GM21447 (cell line): ENCODE measurements around the gene PLA2G4D.

ENCODE experiments used
- ATAC-seq: cut with Tn5 transposase; IDR thresholded peaks from one replicate; pipeline ENCODE4 v1.9.1; 2021; ENCODE audit not compliant: unreplicated experiment

PLA2G4D gene, protein sequence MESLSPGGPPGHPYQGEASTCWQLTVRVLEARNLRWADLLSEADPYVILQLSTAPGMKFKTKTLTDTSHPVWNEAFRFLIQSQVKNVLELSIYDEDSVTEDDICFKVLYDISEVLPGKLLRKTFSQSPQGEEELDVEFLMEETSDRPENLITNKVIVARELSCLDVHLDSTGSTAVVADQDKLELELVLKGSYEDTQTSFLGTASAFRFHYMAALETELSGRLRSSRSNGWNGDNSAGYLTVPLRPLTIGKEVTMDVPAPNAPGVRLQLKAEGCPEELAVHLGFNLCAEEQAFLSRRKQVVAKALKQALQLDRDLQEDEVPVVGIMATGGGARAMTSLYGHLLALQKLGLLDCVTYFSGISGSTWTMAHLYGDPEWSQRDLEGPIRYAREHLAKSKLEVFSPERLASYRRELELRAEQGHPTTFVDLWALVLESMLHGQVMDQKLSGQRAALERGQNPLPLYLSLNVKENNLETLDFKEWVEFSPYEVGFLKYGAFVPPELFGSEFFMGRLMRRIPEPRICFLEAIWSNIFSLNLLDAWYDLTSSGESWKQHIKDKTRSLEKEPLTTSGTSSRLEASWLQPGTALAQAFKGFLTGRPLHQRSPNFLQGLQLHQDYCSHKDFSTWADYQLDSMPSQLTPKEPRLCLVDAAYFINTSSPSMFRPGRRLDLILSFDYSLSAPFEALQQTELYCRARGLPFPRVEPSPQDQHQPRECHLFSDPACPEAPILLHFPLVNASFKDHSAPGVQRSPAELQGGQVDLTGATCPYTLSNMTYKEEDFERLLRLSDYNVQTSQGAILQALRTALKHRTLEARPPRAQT

GRCh38 chr15:42094512-42094963, at the start of gene PLA2G4D:
TSS of gene PLA2G4D (minus strand) at chr15:42094562. CDS start at chr15:42094459, 103 bp downstream.
- no peak for ATAC-seq

- no peak for ATAC-seq
Observed at GRCh38 chr15:42143356-42143755, 49.0 kb upstream of the PLA2G4D start.

- no peak for ATAC-seq
Observed at GRCh38 chr15:42141795-42142667, 47.7 kb upstream of the PLA2G4D start.

DNA sequence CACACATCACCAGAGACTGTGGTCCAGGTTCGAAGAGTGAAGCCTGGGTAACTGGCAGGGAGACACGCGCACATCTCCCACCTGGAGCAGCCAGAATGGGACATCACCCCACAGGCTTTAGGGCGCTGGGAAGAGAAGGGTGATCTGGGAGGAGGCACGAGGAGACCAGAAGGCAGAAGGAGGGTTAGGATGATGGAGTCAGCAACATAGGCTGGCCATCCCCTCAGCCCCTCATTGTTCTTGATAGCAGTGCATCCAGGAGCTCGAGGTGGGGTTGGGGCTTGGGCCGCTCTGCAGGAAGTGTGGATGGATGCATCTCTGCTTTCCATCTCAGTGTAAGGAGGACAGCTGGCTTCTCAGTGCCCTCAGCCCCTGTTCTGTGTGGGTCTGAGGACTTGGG, 46.9 kb upstream of the PLA2G4D start:
- no peak for ATAC-seq

DNA sequence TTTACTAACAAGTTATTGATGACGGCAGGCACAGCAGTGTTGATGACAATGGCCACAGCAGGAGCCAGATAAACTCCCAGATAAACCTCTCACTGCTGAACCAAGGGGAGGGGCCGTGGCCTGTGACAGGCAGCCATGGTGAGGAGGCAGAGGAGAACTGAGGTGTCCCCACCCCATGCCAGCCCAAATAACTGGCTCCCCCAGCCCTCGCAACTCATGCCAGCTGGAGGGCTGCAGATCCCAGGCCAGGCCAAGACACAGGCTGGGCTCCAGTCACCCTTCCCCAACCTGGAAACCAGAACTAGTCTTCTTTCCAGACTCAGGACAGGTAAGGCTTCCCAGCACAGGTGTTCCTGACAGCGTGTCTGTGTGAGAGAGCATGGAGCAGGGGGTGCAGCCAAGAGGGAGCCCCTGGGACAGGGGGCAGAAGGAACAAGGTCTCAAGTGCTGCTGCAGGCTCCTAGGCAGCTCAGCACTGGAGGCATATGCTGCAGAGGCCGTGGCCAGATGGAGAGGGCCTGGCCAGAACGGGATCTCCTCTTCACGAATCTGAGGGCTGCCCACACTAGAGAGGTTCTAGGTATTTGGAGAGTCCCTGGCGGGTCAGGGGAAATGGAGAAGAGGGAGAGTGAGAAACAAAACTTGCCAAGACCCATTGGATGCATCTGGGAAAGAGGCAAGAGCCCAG, 46.2 kb upstream of the PLA2G4D start:
- no peak for ATAC-seq

DNA sequence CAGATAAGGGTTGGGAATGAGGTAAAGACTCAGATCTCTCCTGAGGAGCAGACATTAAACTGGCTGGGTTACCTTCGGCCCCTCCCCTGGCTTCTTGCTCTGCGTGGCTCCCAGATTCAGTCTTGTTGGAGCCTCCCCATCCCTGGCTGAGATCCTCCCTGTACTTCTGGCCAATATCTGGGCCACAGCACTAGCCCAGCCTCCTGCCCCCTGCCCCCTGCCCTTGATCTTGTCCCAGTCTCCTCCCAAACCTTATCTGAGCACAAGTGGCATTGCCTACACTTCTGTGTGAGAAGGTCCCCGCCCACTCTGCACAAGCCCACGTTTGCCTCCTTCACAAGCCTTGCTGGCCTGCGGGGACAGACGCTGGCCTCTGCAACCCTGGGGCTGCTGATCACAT, 45.2 kb upstream of the PLA2G4D start:
- no peak for ATAC-seq

DNA sequence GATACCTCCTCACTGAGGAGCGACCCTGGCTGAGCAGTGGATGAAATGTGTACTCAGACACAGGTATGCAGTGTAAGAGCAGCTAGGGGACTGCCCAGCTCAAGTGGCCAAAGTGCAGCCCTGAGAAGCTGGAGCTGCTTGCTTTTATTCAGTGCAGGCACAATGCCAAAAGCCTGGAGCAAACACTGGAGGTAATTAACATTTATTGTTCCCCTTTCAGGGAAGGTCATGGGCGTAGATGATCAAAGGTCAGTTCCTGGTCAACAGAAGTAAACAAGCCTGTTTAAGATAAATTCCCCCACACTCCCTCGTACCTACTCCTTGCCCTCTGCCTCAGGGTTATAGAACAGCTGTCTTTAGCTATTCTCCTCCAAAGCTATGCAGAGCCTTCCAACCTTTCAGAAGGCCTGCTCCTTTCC, 44.6 kb upstream of the PLA2G4D start:
- ATAC-seq = no peak

DNA sequence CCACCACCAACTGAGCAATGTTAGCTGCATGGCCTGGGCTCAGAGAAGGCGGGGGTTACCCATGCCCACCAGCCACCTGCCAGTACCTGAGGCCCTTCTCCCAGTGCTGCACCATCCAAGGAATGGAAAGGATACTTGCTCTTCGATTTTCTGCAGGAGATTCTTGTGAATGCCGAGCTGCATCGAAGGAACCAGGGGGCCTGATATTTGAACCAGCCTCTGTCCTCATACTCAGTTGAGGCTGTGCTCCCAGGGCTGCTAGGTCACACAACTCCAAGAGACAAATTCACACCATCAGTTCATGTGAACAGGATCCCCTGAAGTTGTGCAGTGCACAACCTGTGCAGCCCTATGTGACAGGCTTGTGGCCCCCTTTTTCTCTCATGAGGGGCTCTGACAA, 44.0 kb upstream of the PLA2G4D start:
- no peak for ATAC-seq

DNA sequence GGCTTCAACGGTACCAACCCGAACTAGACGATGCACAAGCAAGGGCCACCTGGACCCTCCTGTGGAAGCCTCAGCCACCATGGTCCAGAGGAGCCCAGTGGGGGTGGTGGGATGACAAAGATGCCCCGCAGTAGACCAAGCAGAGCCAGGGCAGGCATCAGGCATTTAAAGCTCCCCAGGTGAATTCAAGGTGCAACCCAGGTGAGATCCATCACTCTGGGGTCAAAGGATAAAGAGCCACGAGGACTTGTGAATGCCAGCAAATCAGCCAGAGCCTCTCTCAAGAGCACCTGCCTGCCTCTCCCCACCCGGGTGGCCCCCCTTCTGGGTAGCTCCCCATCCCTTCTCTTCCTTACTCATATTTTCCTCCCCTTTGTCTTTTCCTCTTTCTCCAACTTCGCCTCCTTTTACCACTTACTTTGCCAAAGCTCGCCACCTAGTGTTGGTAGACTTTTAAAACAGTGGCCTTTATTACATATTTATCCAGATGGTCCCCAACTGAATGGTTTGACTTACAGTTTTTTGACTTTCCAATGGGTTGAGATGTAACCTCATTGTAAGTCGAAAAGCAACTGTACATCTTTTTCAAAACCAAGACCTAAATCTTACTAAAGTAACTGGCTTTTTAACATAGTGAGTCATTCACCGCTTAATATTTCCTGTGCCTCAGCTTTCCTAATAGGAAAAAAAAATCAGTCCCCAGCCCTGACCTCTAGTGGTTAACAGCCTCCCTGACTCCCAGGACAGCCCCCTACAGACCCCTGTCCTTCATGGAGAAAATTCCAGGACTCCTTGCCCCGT, 43.3 kb upstream of the PLA2G4D start:
- no peak for ATAC-seq

DNA sequence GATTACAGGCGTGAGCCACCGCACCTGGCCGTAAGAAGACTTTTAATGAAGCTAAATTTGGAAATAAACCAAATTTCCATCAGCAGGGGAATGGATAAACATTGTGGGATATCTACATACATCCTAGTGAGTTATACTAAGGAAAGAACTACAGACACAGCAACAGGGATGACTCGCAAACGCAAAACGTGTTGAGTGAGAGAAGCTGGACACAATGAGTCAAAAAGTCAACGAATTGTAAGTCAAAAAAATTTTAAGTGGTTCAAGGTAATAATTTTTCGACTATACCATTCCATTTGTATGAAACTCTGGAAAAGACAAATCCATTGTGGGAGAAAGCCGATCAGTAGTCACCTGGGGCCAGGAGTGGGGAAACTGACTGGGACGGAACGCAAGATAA, 42.2 kb upstream of the PLA2G4D start:
- no peak for ATAC-seq

GRCh38 chr15:42135351-42135750, 41.0 kb upstream of the PLA2G4D start:
- ATAC-seq = no peak

- no peak for ATAC-seq
Observed at GRCh38 chr15:42134617-42135245, 40.4 kb upstream of the PLA2G4D start.

DNA sequence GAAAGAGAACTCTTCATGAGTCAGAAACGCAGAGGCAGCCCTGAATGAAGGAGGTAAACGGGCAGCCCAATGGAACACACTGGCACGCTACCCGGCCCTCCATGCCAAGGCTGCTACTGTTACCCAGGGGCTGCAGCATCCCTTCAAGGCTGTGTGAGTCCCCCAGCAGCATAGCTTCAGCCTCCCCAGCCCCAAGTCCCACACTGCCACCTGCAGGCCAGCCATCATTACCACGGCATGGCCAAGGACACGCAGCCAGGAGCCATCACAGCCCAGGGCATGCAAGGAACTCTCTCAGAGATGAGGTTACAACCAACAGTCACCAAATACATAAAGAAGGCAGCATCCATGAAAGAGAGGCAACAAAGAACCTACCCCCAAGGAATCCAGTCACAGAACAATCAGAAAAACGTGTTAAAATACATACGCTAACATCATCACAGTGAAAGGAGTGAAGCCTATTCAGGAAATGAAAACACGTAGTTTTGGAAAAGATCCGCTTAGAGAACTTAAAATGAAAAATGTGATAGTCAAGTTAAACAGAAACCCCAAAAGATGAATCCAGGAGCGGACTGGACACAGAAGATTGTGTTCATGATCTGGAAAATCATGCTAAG, 39.6 kb upstream of the PLA2G4D start:
- no peak for ATAC-seq

- no peak for ATAC-seq
Observed at GRCh38 chr15:42133356-42133755, 39.0 kb upstream of the PLA2G4D start.

DNA sequence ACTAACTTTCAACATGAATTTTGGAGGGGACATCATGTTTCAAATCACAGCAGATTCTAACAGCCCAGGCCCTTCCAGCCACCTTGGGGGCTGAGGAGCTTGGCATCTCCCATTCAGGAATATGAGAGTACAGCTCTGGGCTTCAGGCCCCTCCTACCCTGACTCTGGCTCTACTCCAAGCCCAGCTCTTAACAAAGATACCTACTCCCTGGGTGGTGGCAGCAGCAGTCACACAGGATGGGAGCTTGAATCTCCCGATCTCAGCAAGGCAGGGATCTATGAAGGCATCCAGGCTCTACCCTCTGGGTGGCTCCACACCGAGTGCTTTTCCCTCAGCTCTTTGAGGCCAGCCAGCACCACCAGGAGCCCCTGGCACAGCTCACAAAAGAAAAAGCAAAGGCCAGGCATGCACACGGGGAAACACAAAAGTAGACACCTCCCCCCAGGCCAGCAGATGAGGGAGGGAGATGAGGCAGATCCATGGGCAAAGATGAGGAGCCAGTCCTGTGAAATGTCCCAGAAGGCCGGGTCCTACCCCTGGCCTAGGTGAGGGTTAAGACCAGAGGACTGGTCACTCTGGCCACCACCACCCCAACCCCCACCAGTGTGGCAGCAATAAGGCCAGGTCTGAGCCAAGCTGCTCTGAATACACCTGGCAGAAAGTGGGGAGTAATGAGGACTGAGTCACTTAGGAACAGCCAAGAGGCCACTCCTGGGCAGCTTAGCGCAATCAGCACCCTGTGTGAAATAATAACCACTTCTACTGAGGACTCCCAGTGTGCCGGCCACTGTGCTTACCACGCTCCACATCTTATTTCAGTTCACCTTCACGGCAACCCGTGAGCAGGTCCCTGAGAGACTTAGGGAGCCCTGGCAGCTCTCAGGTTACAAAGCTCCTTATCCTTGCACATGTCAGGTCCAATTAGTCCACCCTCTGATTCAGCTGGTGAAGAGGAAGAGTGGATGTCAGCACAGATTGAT, 37.8 kb upstream of the PLA2G4D start:
- no peak for ATAC-seq

DNA sequence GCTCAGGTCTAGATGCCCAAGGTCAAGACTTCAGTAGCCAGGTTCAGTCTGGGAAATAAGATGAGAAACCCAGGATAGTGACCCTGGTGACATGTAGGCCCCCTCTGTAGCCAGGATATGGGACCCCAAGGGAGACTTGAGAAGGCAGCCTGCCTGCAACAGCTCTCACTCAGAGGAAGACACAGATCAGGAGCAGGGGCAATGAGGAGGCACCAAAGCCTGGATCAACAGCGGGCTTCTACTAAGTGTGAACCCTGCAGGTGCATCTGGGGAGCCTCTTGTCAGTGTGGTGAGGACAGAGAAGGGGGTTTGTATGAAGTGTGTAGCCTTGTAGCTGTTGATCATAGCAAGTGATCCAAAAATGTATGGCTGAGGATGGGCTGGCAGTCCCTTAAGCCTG, 36.6 kb upstream of the PLA2G4D start:
- no peak for ATAC-seq

GRCh38 chr15:42130246-42130986, 36.1 kb upstream of the PLA2G4D start:
- ATAC-seq = no peak
